Measurements from ENCODE around the gene EML4. TPM values are rescaled to one million over a fixed set of nuclear protein-coding genes. Genes with fewer than 3 reads are reported as not detected.
A peak's percentile ranks its signal among the peaks of the same experiment; 100 is the strongest.

EML4 gene
- total RNA-seq, 1 donor from 2014 or later = 32.9 TPM

DNA sequence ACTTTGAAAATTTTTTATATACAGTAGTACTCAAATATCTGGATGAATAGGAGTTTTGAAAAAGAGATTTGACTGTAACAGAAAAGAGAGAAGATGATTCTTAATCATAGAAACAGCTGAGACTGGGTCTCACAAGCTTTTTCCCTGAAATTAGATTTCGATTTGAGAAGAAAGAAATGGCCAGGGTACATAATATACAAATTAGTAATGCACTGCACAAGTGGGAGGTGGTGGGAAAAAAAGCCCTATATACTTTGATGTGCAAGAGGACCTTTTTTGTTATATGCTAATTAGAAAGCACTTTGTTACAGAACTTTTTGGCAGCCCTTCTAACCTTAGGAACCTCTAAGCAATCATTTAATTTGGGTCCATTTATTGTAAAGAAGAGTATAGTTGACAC is 62.9 kb downstream of the EML4 start:
- H3K4me1 ChIP-seq (ENCODE audit: control insufficient read depth in 3 of 3, insufficient read depth in 3 of 3, low read length in 3 of 3) = peaks cover 0 to 3% (median 0%) of the 10 kb centered on the region in 3 donors
- H3K4me3 ChIP-seq (ENCODE audit: low read length in 3 of 3) = no peak overlapping the region
- no peaks in the 10 kb centered on the region for H3K27me3 ChIP-seq (ENCODE audit: control insufficient read depth in 3 of 3, insufficient read depth in 3 of 3, low read length in 3 of 3)
- H3K36me3 ChIP-seq (ENCODE audit: control insufficient read depth in 3 of 3, insufficient read depth in 3 of 3, low read length in 3 of 3) = no peaks in the 10 kb centered on the region
- H3K9me3 ChIP-seq (ENCODE audit: control insufficient read depth in 3 of 3, low read length in 3 of 3) = no peaks in the 10 kb centered on the region
- H3K9ac ChIP-seq (ENCODE audit: low read depth in 1 of 3, low read length in 3 of 3) = no peak overlapping the region
- no peak overlapping the region for H3K27ac ChIP-seq (ENCODE audit: low read depth, low read length)

DNA sequence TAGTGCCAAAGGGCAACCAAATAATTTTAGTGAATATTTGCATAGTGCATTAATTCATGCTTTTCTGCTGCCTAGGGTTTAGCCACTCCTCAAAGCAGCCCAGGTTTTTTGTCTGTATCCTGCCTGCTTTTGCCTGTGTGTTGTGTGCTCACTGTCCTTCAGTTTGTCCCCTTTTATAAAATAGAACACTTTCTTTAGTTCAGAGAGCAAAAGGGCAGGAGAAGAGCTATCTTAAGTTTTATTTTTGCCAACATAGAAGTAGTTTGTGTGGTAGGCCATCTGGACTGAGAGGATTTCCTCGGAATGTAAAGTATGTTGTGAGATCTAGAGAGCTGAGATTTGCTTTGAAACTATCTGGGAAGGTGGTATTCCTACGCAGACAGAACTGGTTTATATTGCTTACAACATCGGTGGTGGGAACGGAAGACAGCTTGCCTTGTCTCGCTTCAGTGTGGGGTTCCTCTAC is 64.9 kb downstream of the EML4 start:
- no peak overlapping the region for H3K4me3 ChIP-seq (ENCODE audit: low read length in 3 of 3)
- peaks cover 0 to 3% (median 0%) of the 10 kb centered on the region in 3 donors for H3K4me1 ChIP-seq (ENCODE audit: control insufficient read depth in 3 of 3, insufficient read depth in 3 of 3, low read length in 3 of 3)
- H3K27ac ChIP-seq (ENCODE audit: low read depth, low read length) = no peak overlapping the region
- H3K9me3 ChIP-seq (ENCODE audit: control insufficient read depth in 3 of 3, low read length in 3 of 3) = no peaks in the 10 kb centered on the region
- H3K9ac ChIP-seq (ENCODE audit: low read depth in 1 of 3, low read length in 3 of 3) = peak overlapping the region in 1 of 3 donors; percentile 18
- no peaks in the 10 kb centered on the region for H3K27me3 ChIP-seq (ENCODE audit: control insufficient read depth in 3 of 3, insufficient read depth in 3 of 3, low read length in 3 of 3)
- H3K36me3 ChIP-seq (ENCODE audit: control insufficient read depth in 3 of 3, insufficient read depth in 3 of 3, low read length in 3 of 3) = no peaks in the 10 kb centered on the region

DNA sequence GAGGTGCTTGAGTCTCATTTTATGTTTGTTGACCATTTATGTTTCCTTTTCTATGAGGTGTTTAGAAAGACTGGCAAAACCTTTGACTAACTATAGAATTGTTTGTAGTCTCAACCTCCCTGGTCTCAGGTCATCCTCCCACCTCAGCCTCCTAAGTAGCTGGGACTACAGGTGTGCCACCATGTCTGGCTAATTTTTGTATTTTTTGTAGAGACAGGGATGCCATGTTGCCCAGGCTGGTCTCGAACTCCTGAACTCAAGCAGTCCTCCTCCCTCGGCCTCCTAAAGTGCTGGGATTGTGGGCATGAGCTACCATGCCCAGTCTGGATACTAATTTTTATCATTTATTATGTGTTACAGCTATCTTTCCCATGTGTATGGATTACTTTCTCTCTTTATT is 67.8 kb downstream of the EML4 start:
- H3K36me3 ChIP-seq (ENCODE audit: control insufficient read depth in 3 of 3, insufficient read depth in 3 of 3, low read length in 3 of 3) = no peaks in the 10 kb centered on the region
- H3K9me3 ChIP-seq (ENCODE audit: control insufficient read depth in 3 of 3, low read length in 3 of 3) = no peaks in the 10 kb centered on the region
- H3K4me3 ChIP-seq (ENCODE audit: low read length in 3 of 3) = no peak overlapping the region
- H3K27me3 ChIP-seq (ENCODE audit: control insufficient read depth in 3 of 3, insufficient read depth in 3 of 3, low read length in 3 of 3) = no peaks in the 10 kb centered on the region
- H3K27ac ChIP-seq (ENCODE audit: low read depth, low read length) = no peak overlapping the region
- peaks cover 0 to 3% (median 0%) of the 10 kb centered on the region in 3 donors for H3K4me1 ChIP-seq (ENCODE audit: control insufficient read depth in 3 of 3, insufficient read depth in 3 of 3, low read length in 3 of 3)
- no peak overlapping the region for H3K9ac ChIP-seq (ENCODE audit: low read depth in 1 of 3, low read length in 3 of 3)

DNA sequence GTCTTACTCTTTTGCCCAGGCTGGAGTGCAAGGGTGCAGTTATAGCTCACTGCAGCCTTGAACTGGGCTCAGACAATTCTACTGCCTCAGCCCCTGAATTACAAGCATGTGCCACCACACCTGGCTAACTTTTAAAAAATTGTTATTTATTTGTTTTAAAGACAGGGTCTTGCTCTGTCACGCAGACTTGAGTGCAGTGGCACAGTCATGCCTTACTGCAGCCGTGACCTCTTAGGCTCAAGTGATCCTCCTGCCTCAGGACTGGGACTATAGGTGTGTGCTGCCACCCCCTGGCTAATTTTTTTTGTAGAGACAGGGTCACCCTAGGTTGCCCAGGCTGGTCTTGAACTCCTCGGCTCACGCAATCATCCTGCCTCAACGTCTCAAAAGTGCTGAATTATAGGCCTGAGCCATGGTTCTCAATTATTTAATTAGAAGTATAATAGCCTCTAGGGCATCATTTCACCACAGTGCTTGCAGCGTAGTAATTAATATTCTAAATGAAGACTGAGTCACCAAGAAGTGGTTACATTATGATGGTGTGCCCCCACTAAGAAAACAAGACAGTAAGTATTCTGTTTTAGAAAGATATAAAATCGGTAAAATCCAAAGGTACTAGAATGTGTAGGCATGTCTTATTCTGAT is 69.6 kb downstream of the EML4 start:
- Histone ChIP-seq H3K27me3 (ENCODE audit: control insufficient read depth in 3 of 3, insufficient read depth in 3 of 3, low read length in 3 of 3) (no peaks in the 10 kb centered on the region), H3K36me3 (ENCODE audit: control insufficient read depth in 3 of 3, insufficient read depth in 3 of 3, low read length in 3 of 3) (no peaks in the 10 kb centered on the region), H3K4me3 (ENCODE audit: low read length in 3 of 3) (no peak overlapping the region), H3K27ac (ENCODE audit: low read depth, low read length) (no peak overlapping the region), H3K9ac (ENCODE audit: low read depth in 1 of 3, low read length in 3 of 3) (no peak overlapping the region), H3K4me1 (ENCODE audit: control insufficient read depth in 3 of 3, insufficient read depth in 3 of 3, low read length in 3 of 3) (peaks cover 0 to 2% (median 0%) of the 10 kb centered on the region in 3 donors), H3K9me3 (ENCODE audit: control insufficient read depth in 3 of 3, low read length in 3 of 3) (no peaks in the 10 kb centered on the region)

DNA sequence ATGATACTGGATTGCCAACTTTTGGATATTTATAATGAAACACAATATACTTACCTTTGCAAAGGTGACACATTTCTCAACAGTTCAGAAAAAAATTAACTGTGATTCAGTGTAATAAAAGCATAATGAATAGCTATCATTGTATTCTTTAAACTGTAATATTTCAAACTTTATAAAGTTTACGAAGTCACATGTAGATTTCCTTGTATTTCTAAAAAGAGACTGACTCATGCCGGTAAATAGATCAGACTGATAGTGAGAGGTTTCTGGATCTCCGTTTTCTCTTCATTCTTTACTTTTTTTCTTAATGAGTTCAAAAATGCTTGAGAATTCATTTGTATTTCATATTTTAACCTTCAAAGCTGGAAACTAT is 70.1 kb downstream of the EML4 start:
- no peaks in the 10 kb centered on the region for H3K36me3 ChIP-seq (ENCODE audit: control insufficient read depth in 3 of 3, insufficient read depth in 3 of 3, low read length in 3 of 3)
- H3K4me3 ChIP-seq (ENCODE audit: low read length in 3 of 3) = no peak overlapping the region
- H3K27ac ChIP-seq (ENCODE audit: low read depth, low read length) = no peak overlapping the region
- H3K27me3 ChIP-seq (ENCODE audit: control insufficient read depth in 3 of 3, insufficient read depth in 3 of 3, low read length in 3 of 3) = no peaks in the 10 kb centered on the region
- no peaks in the 10 kb centered on the region for H3K4me1 ChIP-seq (ENCODE audit: control insufficient read depth in 3 of 3, insufficient read depth in 3 of 3, low read length in 3 of 3)
- no peak overlapping the region for H3K9ac ChIP-seq (ENCODE audit: low read depth in 1 of 3, low read length in 3 of 3)
- no peaks in the 10 kb centered on the region for H3K9me3 ChIP-seq (ENCODE audit: control insufficient read depth in 3 of 3, low read length in 3 of 3)

DNA sequence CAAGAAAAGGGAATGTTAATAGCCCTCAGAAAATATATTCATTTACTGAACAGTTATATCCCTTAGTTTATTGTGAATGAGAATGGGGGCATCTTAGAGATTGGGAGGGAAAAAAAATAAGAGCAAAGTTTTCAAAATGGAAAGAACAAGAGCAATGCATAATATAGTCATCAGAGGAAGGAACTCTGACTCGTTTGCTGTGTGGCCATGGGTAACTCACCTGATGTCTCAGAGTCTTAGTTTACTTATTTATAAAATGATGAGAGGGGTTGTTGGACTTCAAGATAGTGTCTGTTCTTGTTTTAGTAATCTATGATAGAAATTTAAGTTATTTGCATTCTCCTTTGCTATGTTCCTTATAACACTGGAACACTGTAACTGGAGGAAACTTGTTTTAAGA is 70.7 kb downstream of the EML4 start:
- Histone ChIP-seq H3K9ac (ENCODE audit: low read depth in 1 of 3, low read length in 3 of 3) (no peak overlapping the region), H3K4me3 (ENCODE audit: low read length in 3 of 3) (no peak overlapping the region), H3K4me1 (ENCODE audit: control insufficient read depth in 3 of 3, insufficient read depth in 3 of 3, low read length in 3 of 3) (no peaks in the 10 kb centered on the region), H3K9me3 (ENCODE audit: control insufficient read depth in 3 of 3, low read length in 3 of 3) (no peaks in the 10 kb centered on the region), H3K27me3 (ENCODE audit: control insufficient read depth in 3 of 3, insufficient read depth in 3 of 3, low read length in 3 of 3) (no peaks in the 10 kb centered on the region), H3K36me3 (ENCODE audit: control insufficient read depth in 3 of 3, insufficient read depth in 3 of 3, low read length in 3 of 3) (no peaks in the 10 kb centered on the region), H3K27ac (ENCODE audit: low read depth, low read length) (no peak overlapping the region)

DNA sequence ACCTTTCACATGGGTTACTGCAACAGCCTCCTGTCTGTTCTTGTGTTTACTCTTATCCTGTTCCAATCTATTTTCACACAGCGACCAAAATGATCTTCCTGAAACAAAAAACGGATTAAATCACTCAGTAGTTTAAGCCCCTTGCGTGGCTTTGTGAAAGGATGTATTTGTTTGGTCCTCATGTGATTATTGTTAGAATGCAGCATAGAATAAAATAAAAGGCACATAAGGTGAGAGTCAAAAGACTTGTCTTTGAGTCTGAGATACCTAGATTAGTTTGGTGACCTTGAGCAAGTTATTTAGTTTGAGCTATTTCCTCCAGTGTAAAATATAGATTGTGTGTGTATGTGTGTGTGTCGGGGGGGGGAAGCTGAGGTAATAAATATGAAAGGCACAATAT is 72.4 kb downstream of the EML4 start:
- Histone ChIP-seq H3K27ac (ENCODE audit: low read depth, low read length) (no peak overlapping the region), H3K9me3 (ENCODE audit: control insufficient read depth in 3 of 3, low read length in 3 of 3) (no peaks in the 10 kb centered on the region), H3K4me1 (ENCODE audit: control insufficient read depth in 3 of 3, insufficient read depth in 3 of 3, low read length in 3 of 3) (no peaks in the 10 kb centered on the region), H3K27me3 (ENCODE audit: control insufficient read depth in 3 of 3, insufficient read depth in 3 of 3, low read length in 3 of 3) (no peaks in the 10 kb centered on the region), H3K36me3 (ENCODE audit: control insufficient read depth in 3 of 3, insufficient read depth in 3 of 3, low read length in 3 of 3) (peaks cover 0 to 3% (median 0%) of the 10 kb centered on the region in 3 donors), H3K9ac (ENCODE audit: low read depth in 1 of 3, low read length in 3 of 3) (no peak overlapping the region), H3K4me3 (ENCODE audit: low read length in 3 of 3) (no peak overlapping the region)

DNA sequence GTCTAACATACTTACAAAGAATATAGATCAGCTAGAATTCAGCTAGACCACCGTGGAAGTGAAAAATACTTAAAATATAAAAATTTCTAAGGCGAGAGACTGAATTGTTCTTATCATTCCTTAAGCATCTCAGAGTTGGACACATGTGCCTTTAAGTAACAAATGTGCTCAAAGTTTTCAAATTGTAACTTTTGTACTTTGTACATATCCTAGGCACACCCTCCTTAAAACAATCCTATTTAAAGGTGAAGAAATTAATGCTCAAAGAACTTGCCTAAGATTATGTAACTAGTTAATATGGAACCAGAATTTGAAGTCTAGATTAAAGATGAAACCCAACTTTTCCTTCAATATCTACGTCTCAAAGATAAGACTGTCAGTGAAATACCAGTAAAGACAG is 74.1 kb downstream of the EML4 start:
- H3K36me3 ChIP-seq (ENCODE audit: control insufficient read depth in 3 of 3, insufficient read depth in 3 of 3, low read length in 3 of 3) = peaks cover 0 to 3% (median 0%) of the 10 kb centered on the region in 3 donors
- no peaks in the 10 kb centered on the region for H3K9me3 ChIP-seq (ENCODE audit: control insufficient read depth in 3 of 3, low read length in 3 of 3)
- H3K4me1 ChIP-seq (ENCODE audit: control insufficient read depth in 3 of 3, insufficient read depth in 3 of 3, low read length in 3 of 3) = no peaks in the 10 kb centered on the region
- H3K27me3 ChIP-seq (ENCODE audit: control insufficient read depth in 3 of 3, insufficient read depth in 3 of 3, low read length in 3 of 3) = no peaks in the 10 kb centered on the region
- H3K9ac ChIP-seq (ENCODE audit: low read depth in 1 of 3, low read length in 3 of 3) = no peak overlapping the region
- no peak overlapping the region for H3K4me3 ChIP-seq (ENCODE audit: low read length in 3 of 3)
- H3K27ac ChIP-seq (ENCODE audit: low read depth, low read length) = no peak overlapping the region

DNA sequence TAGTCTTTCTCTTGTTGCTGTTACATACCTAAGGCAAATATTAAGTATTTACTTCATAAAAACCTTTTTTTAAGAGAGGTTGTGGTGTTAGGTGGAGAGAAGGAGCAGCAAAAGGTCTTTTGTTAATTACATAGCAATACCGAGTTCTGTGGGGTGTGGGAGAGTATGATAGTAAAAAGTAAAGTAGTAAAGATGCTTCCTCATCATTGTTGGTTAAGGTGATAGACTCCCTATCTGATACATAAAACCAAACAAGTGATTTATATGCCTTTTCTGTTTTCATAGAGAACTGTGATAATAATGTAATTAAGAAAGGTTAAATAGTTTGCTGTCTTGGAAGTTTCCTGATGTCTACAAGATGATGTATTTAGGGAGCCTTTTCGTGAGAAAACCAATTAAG is 75.4 kb downstream of the EML4 start:
- Histone ChIP-seq H3K9me3 (ENCODE audit: control insufficient read depth in 3 of 3, low read length in 3 of 3) (no peaks in the 10 kb centered on the region), H3K36me3 (ENCODE audit: control insufficient read depth in 3 of 3, insufficient read depth in 3 of 3, low read length in 3 of 3) (peaks cover 0 to 3% (median 0%) of the 10 kb centered on the region in 3 donors), H3K4me1 (ENCODE audit: control insufficient read depth in 3 of 3, insufficient read depth in 3 of 3, low read length in 3 of 3) (peaks cover 0 to 3% (median 0%) of the 10 kb centered on the region in 3 donors), H3K27me3 (ENCODE audit: control insufficient read depth in 3 of 3, insufficient read depth in 3 of 3, low read length in 3 of 3) (no peaks in the 10 kb centered on the region), H3K9ac (ENCODE audit: low read depth in 1 of 3, low read length in 3 of 3) (no peak overlapping the region), H3K4me3 (ENCODE audit: low read length in 3 of 3) (no peak overlapping the region), H3K27ac (ENCODE audit: low read depth, low read length) (no peak overlapping the region)

DNA sequence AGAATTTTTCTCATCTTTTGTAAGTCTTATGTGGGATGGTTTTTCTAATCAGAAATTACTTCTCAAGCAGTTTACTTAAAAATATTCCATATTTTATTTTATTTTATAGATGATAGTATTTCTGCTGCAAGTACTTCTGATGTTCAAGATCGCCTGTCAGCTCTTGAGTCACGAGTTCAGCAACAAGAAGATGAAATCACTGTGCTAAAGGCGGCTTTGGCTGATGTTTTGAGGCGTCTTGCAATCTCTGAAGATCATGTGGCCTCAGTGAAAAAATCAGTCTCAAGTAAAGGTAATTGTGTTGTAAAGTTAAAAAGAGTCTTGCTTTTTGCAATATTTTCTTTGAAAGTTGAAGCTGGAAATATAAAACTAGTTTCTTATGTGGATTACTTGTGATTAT is 76.2 kb downstream of the EML4 start:
- H3K4me1 ChIP-seq (ENCODE audit: control insufficient read depth in 3 of 3, insufficient read depth in 3 of 3, low read length in 3 of 3) = peaks cover 0 to 3% (median 0%) of the 10 kb centered on the region in 3 donors
- H3K4me3 ChIP-seq (ENCODE audit: low read length in 3 of 3) = no peak overlapping the region
- H3K36me3 ChIP-seq (ENCODE audit: control insufficient read depth in 3 of 3, insufficient read depth in 3 of 3, low read length in 3 of 3) = peaks cover 0 to 3% (median 0%) of the 10 kb centered on the region in 3 donors
- H3K9me3 ChIP-seq (ENCODE audit: control insufficient read depth in 3 of 3, low read length in 3 of 3) = no peaks in the 10 kb centered on the region
- H3K9ac ChIP-seq (ENCODE audit: low read depth in 1 of 3, low read length in 3 of 3) = no peak overlapping the region
- no peaks in the 10 kb centered on the region for H3K27me3 ChIP-seq (ENCODE audit: control insufficient read depth in 3 of 3, insufficient read depth in 3 of 3, low read length in 3 of 3)
- no peak overlapping the region for H3K27ac ChIP-seq (ENCODE audit: low read depth, low read length)
